Measurements from ENCODE around the gene PEX5.

GRCh38 chr12:7162691-7163114, 26.8 kb upstream of the PEX5 start:
- TF ChIP-seq POLR2A (IDR thresholded peaks at IDR 0.05) (no peak), CTCF (IDR thresholded peaks at IDR 0.05) (peak; percentile 36 to 54 (median 47)), EP300 (IDR thresholded peaks at IDR 0.05; ENCODE audit: low read depth) (no peak)

All from transverse colon (tissue), 3 donors.